Peyer's patch (tissue), 4 donors: ENCODE measurements around the gene ARID1B. TPM values are rescaled to one million over a fixed set of nuclear protein-coding genes. Genes with fewer than 3 reads are reported as not detected.

ENCODE experiments used
- DNase-seq, 3 donors: peaks; one replicate each; pipeline ENCODE4 v3.0.0-alpha.2; 2017 to 2019
- H3K27ac ChIP-seq, 4 donors: fragments of 200-600 bp; sonication (generic); one replicate each; pipeline ENCODE4 v1.5.1; 2016 to 2019
- H3K27me3 ChIP-seq, 2 donors: fragments of 200-600 bp; sonication (generic); one replicate each; pipeline ENCODE4 v1.5.1; 2019
- H3K36me3 ChIP-seq, 3 donors: fragments of 200-600 bp; sonication (generic); one replicate each; pipeline ENCODE4 v1.5.1; 2016 to 2019
- H3K4me1 ChIP-seq, 4 donors: fragments of 200-600 bp; sonication (generic); one replicate each; pipeline ENCODE4 v1.5.1; 2016 to 2019
- H3K4me3 ChIP-seq, 4 donors: fragments of 200-600 bp; sonication (generic); 1 replicate in 3 of 4; 2 replicates in 1 of 4; pipeline ENCODE4 v1.5.1; 2016 to 2019; ENCODE audit warnings: mild to moderate bottlenecking in 1 of 4
- H3K9me3 ChIP-seq, 4 donors: fragments of 200-600 bp; sonication (generic); one replicate each; pipeline ENCODE4 v1.5.1; 2016 to 2019; ENCODE audit warnings: mild to moderate bottlenecking in 1 of 4
- POLR2A ChIP-seq, 2 donors: fragments of 450-650 bp; IDR thresholded peaks; one replicate each; pipeline ENCODE4 v1.5.1; 2017; ENCODE audit warnings: antibody characterized with exemption in 2 of 2, mild to moderate bottlenecking in 2 of 2, moderate library complexity in 2 of 2
- total RNA-seq, 4 donors: library from RNA; depleted of rRNA; stranded (reverse); fragments of >200 nt; gene quantifications; one replicate each; pipeline ENCODE4 v1.1.0, GENCODE V29; 2016
- TF ChIP-seq, protein P1 (sequence below), 6 experiments: fragments of 450-650 bp in 4 of 6; fragments of 200-600 bp in 2 of 6; sonication (generic) in 1 of 6; IDR thresholded peaks; one replicate each; pipeline ENCODE4 v1.5.1; 2017 to 2019; ENCODE audit warnings: antibody characterized with exemption in 6 of 6, mild to moderate bottlenecking in 3 of 6, moderate library complexity in 1 of 6

Gene ARID1B
- total RNA-seq, 4 donors from 2014 or later: 117 to 174 (median 149) TPM

DNA sequence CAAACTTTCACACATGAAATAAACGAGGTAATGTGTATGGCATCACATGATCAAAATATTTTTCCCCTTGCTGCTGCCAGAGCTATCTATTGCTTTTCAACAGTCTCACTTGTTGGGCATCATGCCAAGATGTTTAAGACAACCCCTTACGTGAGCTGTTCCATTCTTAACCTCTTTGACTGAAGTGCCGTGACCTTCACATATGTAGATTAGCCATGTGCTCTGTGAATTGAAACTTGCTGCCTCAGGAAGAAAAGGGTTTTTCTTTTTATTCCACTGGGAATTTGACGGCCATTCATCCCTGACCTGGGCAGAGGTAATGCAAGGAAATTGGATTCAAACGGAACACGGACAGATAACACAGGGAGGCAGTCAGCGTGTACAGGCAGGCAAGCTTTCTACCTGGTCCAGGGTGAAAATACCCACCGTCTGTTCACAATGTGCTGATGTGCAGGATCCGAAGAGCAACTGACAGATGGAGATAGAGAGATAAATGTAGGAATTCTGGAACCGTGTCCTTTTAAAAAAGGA is 14.2 kb downstream of the ARID1B start:
- no peaks in the 10 kb centered on the region for H3K27me3 ChIP-seq
- no peaks in the 10 kb centered on the region for H3K9me3 ChIP-seq
- H3K4me3 ChIP-seq: peak overlapping the region in 1 of 4 donors; percentile 2
- TF ChIP-seq, protein P1, sequence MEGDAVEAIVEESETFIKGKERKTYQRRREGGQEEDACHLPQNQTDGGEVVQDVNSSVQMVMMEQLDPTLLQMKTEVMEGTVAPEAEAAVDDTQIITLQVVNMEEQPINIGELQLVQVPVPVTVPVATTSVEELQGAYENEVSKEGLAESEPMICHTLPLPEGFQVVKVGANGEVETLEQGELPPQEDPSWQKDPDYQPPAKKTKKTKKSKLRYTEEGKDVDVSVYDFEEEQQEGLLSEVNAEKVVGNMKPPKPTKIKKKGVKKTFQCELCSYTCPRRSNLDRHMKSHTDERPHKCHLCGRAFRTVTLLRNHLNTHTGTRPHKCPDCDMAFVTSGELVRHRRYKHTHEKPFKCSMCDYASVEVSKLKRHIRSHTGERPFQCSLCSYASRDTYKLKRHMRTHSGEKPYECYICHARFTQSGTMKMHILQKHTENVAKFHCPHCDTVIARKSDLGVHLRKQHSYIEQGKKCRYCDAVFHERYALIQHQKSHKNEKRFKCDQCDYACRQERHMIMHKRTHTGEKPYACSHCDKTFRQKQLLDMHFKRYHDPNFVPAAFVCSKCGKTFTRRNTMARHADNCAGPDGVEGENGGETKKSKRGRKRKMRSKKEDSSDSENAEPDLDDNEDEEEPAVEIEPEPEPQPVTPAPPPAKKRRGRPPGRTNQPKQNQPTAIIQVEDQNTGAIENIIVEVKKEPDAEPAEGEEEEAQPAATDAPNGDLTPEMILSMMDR (IDR thresholded peaks at IDR 0.05): no peak
- TF ChIP-seq POLR2A (IDR thresholded peaks at IDR 0.05): no peak
- no peak overlapping the region for H3K27ac ChIP-seq
- H3K36me3 ChIP-seq: no peaks in the 10 kb centered on the region
- H3K4me1 ChIP-seq: peaks cover 0 to 74% (median 14%) of the 10 kb centered on the region in 4 donors
- no peak for DNase-seq

GRCh38 chr6:156793200-156793599 is 16.0 kb downstream of the ARID1B start:
- TF ChIP-seq, protein P1 (IDR thresholded peaks at IDR 0.05): no peak
- TF ChIP-seq POLR2A (IDR thresholded peaks at IDR 0.05): no peak
- Histone ChIP-seq H3K4me3 (no peak overlapping the region), H3K4me1 (peaks cover 0 to 65% (median 11%) of the 10 kb centered on the region in 4 donors), H3K36me3 (peaks cover 0 to 4% (median 0%) of the 10 kb centered on the region in 3 donors), H3K27me3 (no peaks in the 10 kb centered on the region), H3K27ac (no peak overlapping the region), H3K9me3 (no peaks in the 10 kb centered on the region)
- no peak for DNase-seq

DNA sequence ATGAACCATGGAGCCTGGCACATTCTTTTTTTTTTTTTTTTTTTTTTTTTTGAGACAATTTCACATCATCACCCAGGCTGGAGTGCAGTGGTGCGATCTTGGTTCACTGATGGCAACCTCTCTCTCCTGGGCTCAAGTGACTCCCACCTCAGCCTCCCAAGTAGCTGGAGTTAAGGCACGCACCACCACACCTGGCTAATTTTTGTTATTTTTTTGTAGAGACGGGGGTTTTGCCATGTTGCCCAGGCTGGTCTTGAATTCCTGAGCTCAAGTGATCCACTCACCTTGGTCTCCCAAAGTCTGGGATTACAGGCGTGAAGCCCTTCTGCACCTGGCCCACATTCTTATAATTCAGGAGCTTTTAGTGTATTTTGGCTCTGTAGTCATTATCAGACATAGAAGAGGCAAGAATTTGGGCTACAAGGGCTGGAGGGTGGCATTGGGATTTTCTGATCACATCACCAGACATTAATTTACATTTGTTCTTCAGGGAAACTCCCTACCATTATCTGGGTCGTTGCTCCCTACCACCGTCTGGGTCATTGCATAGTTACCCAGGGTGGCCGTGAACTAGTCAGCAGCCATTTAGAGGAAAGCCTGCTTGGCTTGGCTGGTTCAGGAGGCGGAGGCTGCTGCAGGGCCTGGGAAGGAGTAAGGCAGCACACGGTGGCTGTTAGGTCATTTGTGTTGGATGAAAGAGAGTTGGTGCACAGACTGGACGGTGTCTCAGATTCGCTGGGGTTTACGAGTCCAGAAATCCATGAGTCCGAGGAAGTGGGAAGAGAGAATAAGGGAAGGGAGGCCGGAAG is 17.6 kb downstream of the ARID1B start:
- H3K27me3 ChIP-seq: no peaks in the 10 kb centered on the region

GRCh38 chr6:156795825-156796224 is 18.6 kb downstream of the ARID1B start:
- no peak for TF ChIP-seq POLR2A (IDR thresholded peaks at IDR 0.05)
- TF ChIP-seq, protein P1 (IDR thresholded peaks at IDR 0.05): no peak
- Histone ChIP-seq H3K4me3 (no peak overlapping the region), H3K27me3 (no peaks in the 10 kb centered on the region), H3K9me3 (no peaks in the 10 kb centered on the region), H3K36me3 (peaks cover 0 to 4% (median 0%) of the 10 kb centered on the region in 3 donors), H3K4me1 (peaks cover 0 to 46% (median 9%) of the 10 kb centered on the region in 4 donors), H3K27ac (no peak overlapping the region)
- DNase-seq: no peak

More for the DNA sequence above, 17.6 kb downstream of the ARID1B start:
- Histone ChIP-seq H3K27ac (no peak overlapping the region), H3K36me3 (peaks cover 0 to 4% (median 0%) of the 10 kb centered on the region in 3 donors), H3K9me3 (no peaks in the 10 kb centered on the region), H3K4me1 (peaks cover 0 to 56% (median 9%) of the 10 kb centered on the region in 4 donors), H3K4me3 (no peak overlapping the region)
- DNase-seq: no peak
- no peak for TF ChIP-seq POLR2A (IDR thresholded peaks at IDR 0.05)
- TF ChIP-seq, protein P1 (IDR thresholded peaks at IDR 0.05): no peak

- Histone ChIP-seq H3K4me1 (peaks cover 0 to 38% (median 7%) of the 10 kb centered on the region in 4 donors), H3K27me3 (no peaks in the 10 kb centered on the region)
These were observed 19.4 kb downstream of the ARID1B start for GRCh38 chr6:156796627-156797026.

More at GRCh38 chr6:156796627-156797026, 19.4 kb downstream of the ARID1B start:
- Histone ChIP-seq H3K36me3 (peaks cover 0 to 4% (median 0%) of the 10 kb centered on the region in 3 donors), H3K4me3 (no peak overlapping the region), H3K27ac (no peak overlapping the region), H3K9me3 (no peaks in the 10 kb centered on the region)
- no peak for DNase-seq
- TF ChIP-seq, protein P1 (IDR thresholded peaks at IDR 0.05): no peak
- TF ChIP-seq POLR2A (IDR thresholded peaks at IDR 0.05): no peak
